Thyroid gland (tissue), 4 donors: ENCODE results near the gene POLR2M. TPM values are rescaled to one million over a fixed set of nuclear protein-coding genes. Genes with fewer than 3 reads are reported as not detected.

Experiments used
- DNase-seq, 2 donors: peaks; one replicate each; pipeline ENCODE4 v3.0.0-alpha.2; 2019
- H3K27ac ChIP-seq, 3 donors: fragments of 200-600 bp; sonication (generic); 1 replicate in 2 of 3; 2 replicates in 1 of 3; pipeline ENCODE4 v1.5.1; 2016 to 2019; ENCODE audit warnings: mild to moderate bottlenecking in 1 of 3, moderate library complexity in 1 of 3
- H3K27me3 ChIP-seq: fragments of 200-600 bp; sonication (generic); one replicate; pipeline ENCODE4 v1.5.1; 2019
- H3K36me3 ChIP-seq, 2 donors: fragments of 200-600 bp; sonication (generic); one replicate each; pipeline ENCODE4 v1.5.1; 2016 to 2019
- H3K4me1 ChIP-seq, 2 donors: fragments of 200-600 bp; sonication (generic); one replicate each; pipeline ENCODE4 v1.5.1; 2017 to 2019
- H3K4me3 ChIP-seq, 3 donors: fragments of 200-600 bp; sonication (generic); replicated peaks in 1 of 3; 1 replicate in 2 of 3; 2 replicates in 1 of 3; pipeline ENCODE4 v1.5.1; 2016; ENCODE audit warnings: mild to moderate bottlenecking in 1 of 3
- H3K9me3 ChIP-seq: fragments of 200-600 bp; sonication (generic); one replicate; pipeline ENCODE4 v1.5.1; 2017
- POLR2A ChIP-seq, 2 donors: fragments of 450-650 bp; IDR thresholded peaks; one replicate each; pipeline ENCODE4 v1.6.1; 2017; ENCODE audit warnings: antibody characterized with exemption in 2 of 2, mild to moderate bottlenecking in 2 of 2, moderate library complexity in 1 of 2
- WGBS, 2 donors: methylation state at CpG; one replicate each; pipeline ENCODE4 v1.1.5; 2017; 5-methylcytosine and 5-hydroxymethylcytosine counted together
- intact Hi-C: fragments of 100-400 bp; cut with DNase I; formaldehyde crosslinking; loops from one replicate; pipeline ENCODE4 v1.15.1; 2023
- total RNA-seq, 4 donors: library from RNA; depleted of rRNA; stranded (reverse); fragments of >200 nt; gene quantifications; one replicate each; pipeline ENCODE4 v1.2.3, GENCODE V29; 2016
- TF ChIP-seq, protein P1 (sequence below), 6 experiments: fragments of 200-600 bp in 3 of 6; fragments of 450-650 bp in 3 of 6; sonication (generic) in 3 of 6; IDR thresholded peaks; one replicate each; pipeline ENCODE4 v1.5.1; 2016 to 2019; ENCODE audit warnings: antibody characterized with exemption in 6 of 6, mild to moderate bottlenecking in 2 of 6, inconsistent platforms in 1 of 6, moderate library complexity in 1 of 6

Gene POLR2M
- total RNA-seq, 4 donors from 2014 or later = 63.2 to 269 (median 70.6) TPM

DNA sequence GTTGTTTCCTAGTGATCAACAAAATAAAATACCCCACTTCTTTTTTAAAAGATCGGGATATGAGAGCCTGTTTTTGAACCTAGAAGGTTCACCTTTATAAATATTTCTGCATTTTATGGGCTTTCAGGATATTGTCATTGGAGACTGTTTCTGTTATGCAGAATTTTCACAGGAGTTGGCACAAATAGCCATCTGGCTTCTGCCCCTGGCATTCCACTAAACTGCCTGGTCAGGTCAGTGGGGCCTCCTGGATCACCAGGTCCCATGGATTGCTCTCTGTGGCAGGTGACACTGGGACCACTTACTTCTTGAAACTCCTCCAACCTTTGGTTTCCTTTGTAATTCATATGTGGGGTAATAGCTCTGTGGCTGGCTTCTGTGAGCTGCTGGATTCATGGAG is 25.5 kb upstream of the POLR2M start:
- H3K27ac ChIP-seq = no peak overlapping the region
- TF ChIP-seq, protein P1, sequence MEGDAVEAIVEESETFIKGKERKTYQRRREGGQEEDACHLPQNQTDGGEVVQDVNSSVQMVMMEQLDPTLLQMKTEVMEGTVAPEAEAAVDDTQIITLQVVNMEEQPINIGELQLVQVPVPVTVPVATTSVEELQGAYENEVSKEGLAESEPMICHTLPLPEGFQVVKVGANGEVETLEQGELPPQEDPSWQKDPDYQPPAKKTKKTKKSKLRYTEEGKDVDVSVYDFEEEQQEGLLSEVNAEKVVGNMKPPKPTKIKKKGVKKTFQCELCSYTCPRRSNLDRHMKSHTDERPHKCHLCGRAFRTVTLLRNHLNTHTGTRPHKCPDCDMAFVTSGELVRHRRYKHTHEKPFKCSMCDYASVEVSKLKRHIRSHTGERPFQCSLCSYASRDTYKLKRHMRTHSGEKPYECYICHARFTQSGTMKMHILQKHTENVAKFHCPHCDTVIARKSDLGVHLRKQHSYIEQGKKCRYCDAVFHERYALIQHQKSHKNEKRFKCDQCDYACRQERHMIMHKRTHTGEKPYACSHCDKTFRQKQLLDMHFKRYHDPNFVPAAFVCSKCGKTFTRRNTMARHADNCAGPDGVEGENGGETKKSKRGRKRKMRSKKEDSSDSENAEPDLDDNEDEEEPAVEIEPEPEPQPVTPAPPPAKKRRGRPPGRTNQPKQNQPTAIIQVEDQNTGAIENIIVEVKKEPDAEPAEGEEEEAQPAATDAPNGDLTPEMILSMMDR (IDR thresholded peaks at IDR 0.05) = no peak
- no peak for TF ChIP-seq POLR2A (IDR thresholded peaks at IDR 0.05)
- peaks cover 8 to 12% of the 10 kb centered on the region in 2 donors for H3K4me1 ChIP-seq
- no peaks in the 10 kb centered on the region for H3K36me3 ChIP-seq
- 96 to 98% methylated on average over 1 of the region's 1 CpG for WGBS, 2 donors
- intact Hi-C loops = no loop called here
- DNase-seq = no peak
- H3K9me3 ChIP-seq = no peaks in the 10 kb centered on the region
- no peaks in the 10 kb centered on the region for H3K27me3 ChIP-seq
- H3K4me3 ChIP-seq = no peak overlapping the region

DNA sequence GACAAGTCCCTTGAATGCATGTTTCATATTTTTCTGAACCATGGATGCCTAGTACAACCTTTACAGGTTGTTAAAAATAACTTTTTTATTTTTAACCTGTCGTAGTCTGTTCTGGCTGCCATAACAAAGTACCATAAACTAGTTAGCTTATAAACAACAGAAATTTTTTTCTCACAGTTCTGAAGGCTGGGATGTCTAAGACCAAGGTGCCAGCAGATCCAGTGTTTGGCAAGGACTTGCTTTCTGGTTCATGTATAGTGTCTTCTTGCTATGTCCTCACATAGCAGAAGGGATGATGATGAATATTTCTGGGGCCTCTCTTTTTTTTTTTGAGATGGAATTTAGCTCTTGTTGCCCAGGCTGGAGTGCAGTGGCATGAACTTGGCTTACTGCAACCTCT is 23.0 kb upstream of the POLR2M start:
- peaks cover 8 to 12% of the 10 kb centered on the region in 2 donors for H3K4me1 ChIP-seq
- no peak overlapping the region for H3K27ac ChIP-seq
- H3K4me3 ChIP-seq = no peak overlapping the region
- no peaks in the 10 kb centered on the region for H3K9me3 ChIP-seq
- 96% methylated on average over 1 of the region's 1 CpG for WGBS, 2 donors
- no peaks in the 10 kb centered on the region for H3K36me3 ChIP-seq
- TF ChIP-seq, protein P1 (IDR thresholded peaks at IDR 0.05) = no peak
- TF ChIP-seq POLR2A (IDR thresholded peaks at IDR 0.05) = no peak
- intact Hi-C loops = no loop called here
- H3K27me3 ChIP-seq = no peaks in the 10 kb centered on the region
- DNase-seq = no peak

DNA sequence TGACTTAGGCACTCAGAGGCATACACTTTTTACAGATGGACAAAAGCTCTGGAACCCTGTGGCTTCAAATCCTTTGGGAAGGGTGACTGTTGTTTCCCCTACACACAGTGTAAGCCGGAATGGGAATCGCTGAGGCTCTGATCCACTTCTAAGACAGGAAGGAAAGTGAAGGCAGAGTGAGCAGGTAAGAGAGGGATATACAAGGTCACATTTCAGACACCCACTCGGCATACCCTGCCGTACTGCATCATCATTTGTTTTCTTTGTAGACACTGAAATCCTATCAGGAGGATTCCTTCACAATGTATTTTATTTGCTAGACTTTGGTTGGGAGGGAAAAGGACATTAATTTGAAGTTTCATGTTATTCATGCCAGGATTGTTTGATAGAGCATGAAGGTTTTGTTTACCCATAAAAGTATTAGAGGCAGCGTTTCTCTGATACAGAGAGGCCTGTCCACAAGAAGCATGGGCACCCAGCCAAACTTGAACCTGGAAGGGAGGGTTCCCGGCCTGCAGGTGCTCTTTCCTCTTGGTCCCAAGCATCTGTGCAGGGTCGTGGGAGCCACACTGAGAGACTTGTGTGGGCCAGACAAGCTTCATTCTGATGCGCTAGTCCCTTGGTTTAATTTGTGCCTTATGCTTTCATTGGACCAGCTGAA is 21.9 kb upstream of the POLR2M start:
- intact Hi-C loops = no loop called here
- no peaks in the 10 kb centered on the region for H3K36me3 ChIP-seq
- H3K4me3 ChIP-seq = no peak overlapping the region
- H3K27ac ChIP-seq = peak overlapping the region; percentile 3 to 56 (median 45)
- H3K4me1 ChIP-seq = peaks cover 8 to 12% of the 10 kb centered on the region in 2 donors
- DNase-seq = peak; percentile 64 to 82
- no peaks in the 10 kb centered on the region for H3K27me3 ChIP-seq
- H3K9me3 ChIP-seq = no peaks in the 10 kb centered on the region
- 45 to 46% methylated on average over 8 of the region's 8 CpGs for WGBS, 2 donors
- TF ChIP-seq, protein P1 (IDR thresholded peaks at IDR 0.05) = no peak
- peak in 1 of 2 donors; percentile 31 for TF ChIP-seq POLR2A (IDR thresholded peaks at IDR 0.05)

DNA sequence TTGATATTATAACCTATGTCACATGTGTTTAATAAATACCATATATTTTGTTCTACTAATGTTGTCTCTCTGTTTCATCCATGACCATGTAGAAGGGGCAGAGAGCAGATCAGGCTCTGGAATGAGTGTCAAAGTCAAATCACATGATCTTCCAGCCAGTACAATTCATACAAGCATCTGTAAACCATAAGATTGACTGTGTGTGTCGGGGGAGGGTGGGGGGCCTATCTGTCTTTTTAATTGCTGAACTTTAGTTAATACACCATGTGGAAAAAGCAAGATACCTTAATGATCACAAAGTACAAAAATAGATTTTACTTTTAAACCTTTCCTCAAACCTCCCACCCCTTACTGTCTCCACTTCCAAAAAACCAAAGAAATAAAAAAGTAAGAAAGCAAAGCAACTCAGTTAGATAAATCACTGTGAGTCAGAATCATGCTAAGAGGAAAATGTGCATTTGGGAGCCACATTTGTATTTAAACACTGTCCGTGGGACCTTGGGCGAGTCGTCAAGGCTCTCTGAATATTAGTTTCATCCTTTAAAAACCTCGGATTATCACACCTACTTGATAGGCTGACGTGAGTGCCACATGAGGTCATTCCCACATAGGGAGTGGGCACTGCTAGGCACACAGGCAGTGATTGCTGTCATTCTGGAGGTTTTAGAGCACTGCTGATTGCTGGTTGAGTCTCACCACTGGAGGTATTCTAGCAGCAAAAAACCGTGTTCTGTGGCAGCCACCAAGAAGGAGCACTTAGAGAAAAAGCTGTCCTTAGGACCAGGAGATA is 21.0 kb upstream of the POLR2M start:
- Histone ChIP-seq H3K9me3 (no peaks in the 10 kb centered on the region), H3K27ac (peak overlapping the region in 1 of 3 donors; percentile 56), H3K27me3 (no peaks in the 10 kb centered on the region), H3K4me3 (no peak overlapping the region), H3K4me1 (peaks cover 8 to 12% of the 10 kb centered on the region in 2 donors), H3K36me3 (no peaks in the 10 kb centered on the region)
- DNase-seq = no peak
- intact Hi-C loops = no loop called here
- TF ChIP-seq, protein P1 (IDR thresholded peaks at IDR 0.05) = no peak
- no peak for TF ChIP-seq POLR2A (IDR thresholded peaks at IDR 0.05)
- WGBS, 2 donors = 79 to 83% methylated on average over 7 of the region's 7 CpGs

DNA sequence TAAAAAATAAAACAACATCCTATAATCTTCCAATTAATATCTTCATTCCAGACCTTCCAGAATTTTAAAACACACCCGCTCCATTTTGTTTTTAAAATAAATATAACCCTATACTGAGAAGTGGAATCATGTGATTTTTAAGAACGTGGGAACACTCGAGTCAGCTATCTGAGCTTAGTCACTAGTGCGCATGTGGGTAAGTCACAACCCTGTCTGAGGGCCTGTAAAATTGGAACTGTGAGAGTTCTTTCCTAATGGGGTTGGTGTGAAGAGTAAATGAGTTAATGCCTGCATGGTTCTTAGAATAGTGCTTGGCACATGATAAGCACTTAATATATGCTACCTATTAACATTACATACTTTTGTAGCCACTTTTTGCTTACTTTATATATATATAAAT is 19.9 kb upstream of the POLR2M start:
- Histone ChIP-seq H3K27me3 (no peaks in the 10 kb centered on the region), H3K9me3 (no peaks in the 10 kb centered on the region), H3K36me3 (no peaks in the 10 kb centered on the region), H3K4me3 (no peak overlapping the region), H3K27ac (no peak overlapping the region), H3K4me1 (peaks cover 12% of the 10 kb centered on the region in 2 donors)
- 83 to 84% methylated on average over 4 of the region's 4 CpGs for WGBS, 2 donors
- DNase-seq = no peak
- no peak for TF ChIP-seq POLR2A (IDR thresholded peaks at IDR 0.05)
- TF ChIP-seq, protein P1 (IDR thresholded peaks at IDR 0.05) = no peak
- intact Hi-C loops = no loop called here
